ENCODE measurements around the gene PARVB.

PARVB gene

GRCh38 chr22:44166498-44167276, 142.6 kb downstream of the PARVB start:
- FAIRE-seq, result no peak

DNA sequence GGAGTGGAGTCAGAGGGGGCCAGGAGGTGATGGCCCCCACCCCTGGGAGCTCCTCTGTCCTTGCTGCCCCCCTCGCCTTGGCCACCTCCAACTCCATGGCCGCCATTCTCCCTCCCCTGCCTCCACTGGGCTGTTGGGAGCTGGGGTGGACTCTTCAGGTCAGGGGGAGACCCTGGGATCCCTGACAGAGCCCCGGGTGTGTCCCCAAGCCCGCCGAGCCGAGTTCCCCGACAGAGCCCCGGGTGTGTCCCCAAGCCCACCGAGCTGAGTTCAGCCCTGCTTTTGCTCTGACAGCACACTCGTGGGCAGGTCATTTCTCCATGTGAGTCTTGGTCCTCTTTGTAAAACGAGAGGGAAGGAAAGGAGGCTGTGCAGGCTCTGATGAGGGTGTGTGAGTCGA, 143.4 kb downstream of the PARVB start:
- no peak for FAIRE-seq

GRCh38 chr22:44168206-44168605, 144.1 kb downstream of the PARVB start:
- FAIRE-seq, result no peak

DNA sequence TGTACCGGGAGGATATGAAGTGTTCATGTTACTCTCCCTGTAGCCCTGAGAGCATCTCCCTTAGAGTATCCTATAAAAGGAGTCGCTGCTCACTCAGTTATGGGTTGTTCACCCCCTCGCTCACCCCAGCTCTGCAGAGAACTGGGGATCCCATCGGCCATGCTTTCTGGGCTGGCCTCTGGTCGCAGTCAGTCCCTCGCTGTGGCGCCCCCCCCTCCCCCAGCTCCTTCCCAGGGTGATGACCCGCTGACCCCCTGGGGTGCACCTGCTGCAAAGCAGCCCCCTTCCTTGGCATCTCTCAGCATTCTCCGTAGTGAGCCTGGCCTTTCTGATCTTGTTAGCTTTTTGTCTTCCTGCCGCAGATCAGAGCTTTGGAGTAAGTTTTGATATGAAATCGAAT, 146.4 kb downstream of the PARVB start:
- no peak for FAIRE-seq

- FAIRE-seq, result no peak
These were observed 147.5 kb downstream of the PARVB start for GRCh38 chr22:44171561-44171960.

- no peak for FAIRE-seq
These were observed 148.4 kb downstream of the PARVB start for GRCh38 chr22:44172370-44173108.

GRCh38 chr22:44173154-44173553, 149.1 kb downstream of the PARVB start:
- FAIRE-seq, result no peak

DNA sequence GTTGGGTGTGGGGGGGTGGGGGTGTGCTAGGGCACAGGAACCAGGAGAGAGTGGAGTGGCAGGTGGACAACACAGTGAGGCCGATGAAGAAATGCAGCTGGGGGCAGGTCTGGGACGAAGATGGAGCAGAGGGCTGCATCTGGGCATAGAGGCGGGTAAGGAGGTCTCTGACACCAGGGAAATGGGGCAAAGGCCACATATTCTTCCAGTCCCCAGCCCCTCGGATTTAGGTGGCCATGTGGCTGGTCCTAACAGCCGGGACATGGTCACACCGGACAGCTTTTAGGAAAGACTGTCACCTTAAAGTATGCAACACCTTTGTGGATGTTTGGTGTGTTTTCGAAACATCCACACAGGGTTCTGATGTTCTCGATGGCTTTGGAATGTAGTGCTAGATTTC, 151.6 kb downstream of the PARVB start:
- no peak for FAIRE-seq

DNA sequence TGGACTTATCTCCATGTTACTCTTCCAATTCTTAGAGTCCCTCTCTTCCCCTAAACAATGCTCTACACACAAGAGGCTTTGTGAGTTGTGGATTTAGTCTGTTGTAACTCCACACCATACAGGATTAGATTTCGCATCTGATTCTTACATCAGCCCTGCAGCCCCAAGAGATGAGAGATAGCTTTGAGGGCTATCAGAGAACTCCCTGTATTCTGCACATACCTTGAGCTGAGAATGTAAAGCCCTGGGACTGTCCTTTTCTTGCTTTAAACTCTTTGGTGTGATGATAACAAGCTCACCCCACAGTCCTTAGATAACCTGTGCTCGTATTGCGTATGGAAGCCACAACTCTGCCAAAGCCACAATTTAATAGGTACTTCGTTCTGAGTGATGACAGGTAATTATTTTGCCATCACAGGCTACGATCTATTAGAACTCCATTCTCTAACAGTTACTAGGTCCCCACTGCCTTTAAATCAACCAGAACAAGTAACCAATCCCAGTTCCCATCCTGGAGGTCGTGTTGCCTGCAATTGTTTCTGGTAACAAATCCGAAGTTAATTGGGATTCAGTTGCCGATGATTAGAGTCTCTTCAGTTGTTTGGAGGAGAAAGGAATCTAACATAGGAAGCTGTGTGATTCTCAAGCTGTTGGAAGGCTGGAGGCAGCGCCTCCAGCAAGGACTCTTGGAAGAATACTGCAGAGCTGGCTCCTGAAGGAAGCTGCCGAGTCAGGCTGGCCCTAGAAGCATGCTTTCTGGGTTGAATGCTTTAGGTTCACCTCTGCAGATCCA, 155.3 kb downstream of the PARVB start:
- FAIRE-seq, result no peak

DNA sequence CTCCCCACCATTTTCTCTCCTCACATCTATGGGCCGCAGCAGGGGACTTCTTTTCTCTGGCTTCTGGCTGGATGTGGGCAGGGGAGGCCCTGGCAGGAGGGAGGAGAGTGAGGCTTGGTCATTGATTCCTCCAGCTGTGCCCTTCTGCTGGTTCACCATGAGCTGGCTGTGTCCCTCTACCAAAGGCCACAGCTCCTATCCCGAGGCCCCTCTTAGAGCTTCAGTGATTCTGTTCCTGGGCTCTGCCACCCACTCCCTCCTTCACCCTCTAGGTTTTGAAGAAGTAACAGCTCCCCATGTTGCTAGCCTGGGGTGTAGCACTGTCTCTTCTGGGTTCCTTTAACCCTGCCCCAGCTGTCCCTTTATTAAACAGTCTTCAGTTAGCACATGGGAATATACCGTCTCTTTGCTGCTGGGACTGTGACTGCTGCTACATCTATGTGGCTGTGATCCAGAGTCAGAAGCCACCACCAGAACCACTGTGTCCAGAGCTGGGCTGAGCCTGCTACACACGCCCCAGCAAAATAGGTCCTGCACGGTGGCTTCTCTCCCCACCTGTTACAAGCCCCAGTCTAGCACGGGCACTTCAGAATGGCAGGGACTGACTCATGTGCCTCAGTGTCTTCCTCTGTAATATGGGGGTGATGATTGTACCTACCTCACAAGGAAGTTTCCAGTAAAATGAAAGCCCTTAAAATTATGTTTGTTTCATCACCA, 156.0 kb downstream of the PARVB start:
- no peak for FAIRE-seq

DNA sequence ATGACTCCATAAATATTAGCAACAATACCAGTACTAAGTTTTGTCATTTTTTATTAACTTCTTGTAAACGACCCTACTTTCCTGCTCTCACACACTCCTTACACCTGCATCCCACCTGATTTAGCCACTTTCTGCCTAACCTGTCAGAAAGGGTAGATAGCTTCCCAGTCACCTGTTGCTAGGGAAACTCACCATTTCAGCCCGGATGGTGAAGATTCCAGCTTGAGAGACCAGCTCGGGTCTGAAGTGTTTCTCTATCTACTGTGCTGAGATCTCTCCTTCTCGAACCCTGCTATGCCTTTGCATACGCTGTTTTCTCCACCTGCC, 156.6 kb downstream of the PARVB start, which contains the start of gene PARVG:
Gene PARVG, plus strand, starts transcription at position 220 of the 327 bp plus-strand sequence. CDS start 2,405 bp downstream, outside the sequence.
- no peak for FAIRE-seq

- no peak for FAIRE-seq
These were observed 157.2 kb downstream of the PARVB start for GRCh38 chr22:44181033-44181911.

DNA sequence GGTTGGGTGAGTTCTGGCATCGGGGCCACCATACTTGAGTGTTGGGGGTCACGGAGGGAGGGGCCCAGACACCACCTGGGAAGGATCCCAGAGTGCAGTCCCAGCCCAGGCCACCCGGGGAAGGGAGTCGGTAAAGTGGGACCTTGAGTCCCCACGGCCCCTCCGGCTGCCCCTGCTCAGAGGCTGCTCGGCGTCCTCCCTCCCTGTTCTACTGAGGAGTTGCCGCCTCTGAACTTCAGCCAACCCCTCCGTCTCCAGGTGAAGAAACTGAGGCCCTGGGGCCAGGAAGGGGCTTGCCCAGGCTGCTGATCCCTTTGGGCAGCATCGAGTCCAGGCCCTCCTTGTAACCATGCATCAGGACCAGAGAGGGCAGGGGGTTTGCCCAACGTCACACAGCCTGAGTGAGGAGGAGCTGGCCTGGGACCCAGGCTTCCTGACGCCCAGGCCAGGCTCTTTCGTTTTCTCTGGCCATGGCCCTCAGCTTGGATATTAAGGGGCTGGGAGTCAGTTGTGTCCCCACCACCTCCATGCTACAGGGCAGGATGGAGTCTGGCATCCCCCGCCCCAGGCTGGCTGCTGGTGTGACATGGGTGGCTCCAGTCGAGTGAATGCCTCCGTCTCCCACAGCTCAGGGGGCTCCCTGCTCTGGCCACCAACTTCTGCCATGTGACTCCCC, 157.9 kb downstream of the PARVB start:
- no peak for FAIRE-seq

DNA sequence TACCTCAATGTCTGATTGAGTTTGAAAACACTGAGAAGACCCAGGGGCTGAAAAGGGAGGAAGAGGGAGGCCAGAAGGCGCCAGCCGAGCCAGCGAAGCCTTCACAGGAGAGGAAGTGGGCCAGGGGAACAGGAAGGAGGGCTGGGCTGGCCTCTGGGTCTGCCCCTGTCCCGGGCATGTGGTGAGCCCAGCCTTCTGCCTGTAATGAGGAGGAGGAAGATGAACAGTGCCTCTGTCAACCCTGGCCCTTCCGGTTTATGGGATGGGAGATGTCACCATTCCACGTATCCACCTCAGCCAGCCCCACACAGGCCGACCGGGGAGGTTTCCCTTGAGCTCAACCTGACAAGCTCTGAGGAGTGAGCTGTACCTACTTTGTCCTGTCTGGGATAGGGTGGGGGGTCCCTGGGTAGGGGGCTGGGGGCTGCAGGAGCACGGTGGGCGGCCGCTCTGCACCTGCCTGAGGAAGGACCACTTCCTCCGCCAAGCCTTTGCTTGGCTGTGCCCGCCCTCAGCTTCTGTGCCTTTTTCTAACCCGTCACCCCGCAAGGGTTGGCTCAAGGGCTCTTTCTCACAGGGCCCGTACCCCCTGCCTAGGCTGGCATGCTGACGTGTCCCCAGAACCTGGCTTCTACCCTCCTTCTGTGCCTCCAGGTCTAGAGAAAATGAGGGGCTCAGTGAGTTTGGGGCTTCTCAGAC, 158.6 kb downstream of the PARVB start:
- FAIRE-seq, result no peak

DNA sequence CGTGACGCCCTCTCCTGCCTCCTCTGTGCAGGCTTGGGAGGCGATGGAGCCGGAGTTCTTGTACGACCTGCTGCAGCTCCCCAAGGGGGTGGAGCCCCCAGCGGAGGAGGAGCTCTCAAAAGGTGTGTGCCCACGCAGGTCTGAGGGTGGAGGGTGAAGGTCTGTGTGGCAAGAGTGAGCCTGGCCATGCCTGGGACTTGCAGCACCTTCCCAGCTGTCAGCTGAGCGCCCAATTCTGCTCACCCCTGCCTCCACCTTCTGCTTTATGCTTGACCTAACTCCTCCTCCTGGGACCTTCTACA, 159.1 kb downstream of the PARVB start:
- FAIRE-seq, result no peak

- no peak for FAIRE-seq
These were observed 159.9 kb downstream of the PARVB start for GRCh38 chr22:44184006-44184405.

DNA sequence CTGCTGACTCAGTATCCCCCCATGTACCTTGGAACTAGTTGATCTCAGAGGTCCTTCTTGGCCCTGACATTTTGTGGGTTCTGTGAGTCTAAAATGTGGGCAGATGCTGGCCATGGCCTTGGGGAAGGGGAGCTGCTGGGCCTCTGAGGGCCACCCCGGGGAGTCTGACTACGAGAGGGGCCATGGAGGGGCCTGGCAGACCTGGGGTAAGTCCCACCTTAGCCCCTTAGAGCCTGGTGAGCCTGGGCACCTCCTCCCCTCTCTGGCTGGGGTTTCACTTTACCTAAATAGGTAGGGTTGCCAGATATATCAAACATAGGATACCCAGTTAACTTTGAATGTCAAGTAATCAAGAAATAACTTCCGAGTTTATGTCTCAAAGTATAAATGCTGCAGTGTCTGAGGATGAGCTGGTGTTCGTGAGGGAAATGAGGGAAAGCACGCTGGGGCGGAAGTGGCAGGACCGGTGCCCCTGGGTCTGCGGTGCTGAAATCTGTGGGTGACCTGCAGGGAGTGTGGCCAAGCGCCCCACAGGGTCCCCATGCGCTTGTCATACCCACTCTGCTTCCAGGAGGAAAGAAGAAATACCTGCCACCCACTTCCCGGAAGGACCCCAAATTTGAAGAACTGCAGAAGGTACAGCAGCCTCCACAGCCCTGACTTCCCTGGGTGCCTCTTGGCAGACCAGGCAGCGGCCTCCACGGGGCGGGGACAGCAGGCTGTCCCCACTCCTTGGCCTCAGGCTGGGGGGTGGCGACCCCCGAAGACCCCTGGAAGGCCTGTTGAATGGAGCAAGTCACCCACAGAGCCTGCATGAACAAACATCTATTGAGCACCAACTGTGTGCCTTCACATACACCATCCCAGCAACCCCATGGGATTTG, 161.4 kb downstream of the PARVB start:
- FAIRE-seq, result no peak

- FAIRE-seq, result no peak
These were observed 162.0 kb downstream of the PARVB start for GRCh38 chr22:44186121-44186510.

DNA sequence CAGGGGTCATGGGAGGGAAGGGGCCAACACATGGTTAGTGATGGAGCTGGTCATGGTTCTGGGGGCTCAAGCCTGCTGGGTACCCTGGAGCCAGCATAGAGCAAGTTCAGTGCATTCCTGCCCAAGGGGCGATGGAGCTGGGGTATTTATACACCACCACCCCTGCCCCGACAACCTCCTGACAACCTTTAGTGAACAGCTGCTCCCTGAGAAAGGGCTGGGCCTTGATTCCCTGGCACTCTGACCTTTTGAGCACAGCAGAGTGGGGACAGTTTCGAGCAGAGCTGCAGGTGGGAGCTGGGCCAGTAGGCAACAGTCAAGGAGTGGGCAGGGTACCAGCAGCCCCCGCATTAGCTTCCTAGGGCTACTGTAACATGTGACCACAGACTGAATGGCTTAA, 162.6 kb downstream of the PARVB start:
- FAIRE-seq, result no peak

Data from colon (tissue), 2 donors.